ENCODE results near the gene KCNJ9.
"Not testable (repeated sequence)": the region's sequence is repeated elsewhere in the genome, so short reads cannot be mapped to it uniquely, and the experiment has no call there.

Gene KCNJ9

DNA sequence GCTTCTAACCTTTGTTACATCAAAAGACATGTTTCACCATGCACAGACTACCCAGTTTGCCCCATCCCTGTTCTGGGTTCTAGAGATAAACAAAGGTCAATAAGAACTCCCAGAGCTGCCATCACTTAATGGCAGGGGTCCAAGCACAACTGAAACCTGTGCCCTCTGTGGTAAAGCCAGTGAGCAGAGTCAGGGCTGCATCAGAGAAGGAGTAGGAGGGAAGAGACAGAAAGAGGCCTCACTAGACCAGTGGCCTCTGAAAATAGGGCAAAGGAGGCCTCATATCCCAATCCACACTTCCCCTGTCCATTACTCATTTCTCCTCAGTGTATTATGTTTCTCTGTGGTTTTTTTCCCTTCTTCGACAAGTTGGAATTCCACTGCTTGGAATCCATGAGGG, 44.4 kb downstream of the KCNJ9 start:
- no peak overlapping the region for H3K4me3 ChIP-seq
- TF ChIP-seq, protein P1, sequence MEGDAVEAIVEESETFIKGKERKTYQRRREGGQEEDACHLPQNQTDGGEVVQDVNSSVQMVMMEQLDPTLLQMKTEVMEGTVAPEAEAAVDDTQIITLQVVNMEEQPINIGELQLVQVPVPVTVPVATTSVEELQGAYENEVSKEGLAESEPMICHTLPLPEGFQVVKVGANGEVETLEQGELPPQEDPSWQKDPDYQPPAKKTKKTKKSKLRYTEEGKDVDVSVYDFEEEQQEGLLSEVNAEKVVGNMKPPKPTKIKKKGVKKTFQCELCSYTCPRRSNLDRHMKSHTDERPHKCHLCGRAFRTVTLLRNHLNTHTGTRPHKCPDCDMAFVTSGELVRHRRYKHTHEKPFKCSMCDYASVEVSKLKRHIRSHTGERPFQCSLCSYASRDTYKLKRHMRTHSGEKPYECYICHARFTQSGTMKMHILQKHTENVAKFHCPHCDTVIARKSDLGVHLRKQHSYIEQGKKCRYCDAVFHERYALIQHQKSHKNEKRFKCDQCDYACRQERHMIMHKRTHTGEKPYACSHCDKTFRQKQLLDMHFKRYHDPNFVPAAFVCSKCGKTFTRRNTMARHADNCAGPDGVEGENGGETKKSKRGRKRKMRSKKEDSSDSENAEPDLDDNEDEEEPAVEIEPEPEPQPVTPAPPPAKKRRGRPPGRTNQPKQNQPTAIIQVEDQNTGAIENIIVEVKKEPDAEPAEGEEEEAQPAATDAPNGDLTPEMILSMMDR (IDR thresholded peaks at IDR 0.05) = no peak
- DNase-seq (ENCODE audit: low spot score) = no peak
- H3K27ac ChIP-seq = peak overlapping the region in 1 of 2 donors; percentile 67

GRCh38 chr1:160126342-160126741, 45.0 kb downstream of the KCNJ9 start:
- not testable (repeated sequence) for H3K4me3 ChIP-seq; H3K27ac ChIP-seq; DNase-seq (ENCODE audit: low spot score)

- Histone ChIP-seq H3K4me3 (no peak overlapping the region), H3K27ac (peak overlapping the region in 1 of 2 donors; percentile 85)
- TF ChIP-seq, protein P1 (IDR thresholded peaks at IDR 0.05) = no peak
- DNase-seq (ENCODE audit: low spot score) = no peak
Measured at GRCh38 chr1:160127381-160127780, 46.0 kb downstream of the KCNJ9 start.

GRCh38 chr1:160127865-160128523, 46.7 kb downstream of the KCNJ9 start:
- H3K27ac ChIP-seq = peak overlapping the region; percentile 58 to 85
- H3K4me3 ChIP-seq = no peak overlapping the region
- no peak for DNase-seq (ENCODE audit: low spot score)
- TF ChIP-seq, protein P1 (IDR thresholded peaks at IDR 0.05) = no peak

DNA sequence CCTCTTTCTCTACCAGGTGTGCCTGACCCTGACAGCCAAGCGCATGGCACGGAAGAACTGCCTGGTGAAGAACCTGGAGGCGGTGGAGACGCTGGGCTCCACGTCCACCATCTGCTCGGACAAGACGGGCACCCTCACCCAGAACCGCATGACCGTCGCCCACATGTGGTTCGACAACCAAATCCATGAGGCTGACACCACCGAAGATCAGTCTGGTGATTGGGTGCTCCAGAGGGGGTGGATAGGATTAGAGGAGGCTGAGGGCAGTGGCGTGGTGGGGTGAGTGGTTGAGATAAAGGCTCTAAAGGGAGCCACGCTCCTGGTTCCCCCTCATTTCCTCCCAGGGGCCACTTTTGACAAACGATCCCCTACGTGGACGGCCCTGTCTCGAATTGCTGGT, 47.3 kb downstream of the KCNJ9 start:
- DNase-seq (ENCODE audit: low spot score) = no peak
- H3K27ac ChIP-seq = peak overlapping the region; percentile 58 to 85
- TF ChIP-seq, protein P1 (IDR thresholded peaks at IDR 0.05) = no peak
- no peak overlapping the region for H3K4me3 ChIP-seq

DNA sequence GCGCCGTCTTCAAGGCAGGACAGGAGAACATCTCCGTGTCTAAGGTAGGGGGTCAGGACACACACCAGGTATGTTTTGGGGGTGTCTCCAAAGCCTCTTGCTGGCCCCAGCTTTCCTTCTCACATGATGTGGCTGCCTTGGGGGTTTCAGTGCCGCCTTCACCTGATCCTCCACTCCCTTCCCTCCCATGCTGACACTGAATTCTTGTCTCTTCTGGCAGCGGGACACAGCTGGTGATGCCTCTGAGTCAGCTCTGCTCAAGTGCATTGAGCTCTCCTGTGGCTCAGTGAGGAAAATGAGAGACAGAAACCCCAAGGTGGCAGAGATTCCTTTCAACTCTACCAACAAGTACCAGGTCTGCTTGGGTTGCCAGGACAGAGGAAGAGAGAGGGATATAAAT, 47.7 kb downstream of the KCNJ9 start:
- TF ChIP-seq, protein P1 (IDR thresholded peaks at IDR 0.05) = no peak
- Histone ChIP-seq H3K4me3 (no peak overlapping the region), H3K27ac (peak overlapping the region; percentile 58 to 85)
- DNase-seq (ENCODE audit: low spot score) = no peak

GRCh38 chr1:160129558-160129957, 48.2 kb downstream of the KCNJ9 start:
- TF ChIP-seq, protein P1 (IDR thresholded peaks at IDR 0.05) = no peak
- Histone ChIP-seq H3K4me3 (no peak overlapping the region), H3K27ac (peak overlapping the region; percentile 58 to 85)
- no peak for DNase-seq (ENCODE audit: low spot score)
